Progenitor cell of endocrine pancreas (in vitro differentiated cells): Measurements from ENCODE around the gene PRDX5. TPM values are rescaled to one million over a fixed set of nuclear protein-coding genes. Genes with fewer than 3 reads are reported as not detected.

ENCODE experiments used
- DNase-seq: peaks from one replicate; pipeline ENCODE4 v3.0.0; 2021; ENCODE audit warnings: low spot score; ENCODE audit not compliant: unreplicated experiment
- H3K27ac Mint-ChIP-seq: 2 replicates; pipeline ENCODE4 v1.8.0; 2021; ENCODE audit warnings: mild to moderate bottlenecking, moderate library complexity, mixed read lengths
- H3K27me3 Mint-ChIP-seq: 2 replicates; pipeline ENCODE4 v1.8.0; 2021; ENCODE audit warnings: mixed read lengths
- H3K36me3 Mint-ChIP-seq: 2 replicates; pipeline ENCODE4 v1.8.0; 2022; ENCODE audit warnings: mixed read lengths; ENCODE audit not compliant: insufficient read depth
- H3K4me1 Mint-ChIP-seq: 2 replicates; pipeline ENCODE4 v1.8.0; 2021; ENCODE audit warnings: low read depth, mixed read lengths
- H3K4me3 Mint-ChIP-seq: 2 replicates; pipeline ENCODE4 v1.8.0; 2021; ENCODE audit warnings: low read depth, mild to moderate bottlenecking, moderate library complexity, mixed read lengths
- H3K9me3 Mint-ChIP-seq: 2 replicates; pipeline ENCODE4 v1.8.0; 2021; ENCODE audit warnings: low read depth, mixed read lengths
- CTCF ChIP-seq: fragments of 200-600 bp; sonication (generic); IDR thresholded peaks from one replicate; pipeline ENCODE4 v1.5.0; 2021; ENCODE audit warnings: antibody characterized with exemption, mild to moderate bottlenecking; ENCODE audit not compliant: unreplicated experiment
- total RNA-seq: library from RNA; stranded (reverse); gene quantifications from 2 replicates; pipeline ENCODE4 v1.2.1, GENCODE V29; 2021

PRDX5 gene
- total RNA-seq, 1 donor from 2014 or later = 171 TPM

- Mint-ChIP-seq H3K9me3 (no peaks in the 10 kb centered on the region), H3K36me3 (no peaks in the 10 kb centered on the region), H3K27me3 (peaks cover 36% of the 10 kb centered on the region), H3K27ac (no peak overlapping the region), H3K4me1 (peaks cover 14% of the 10 kb centered on the region), H3K4me3 (no peak overlapping the region)
- no peak for DNase-seq
- no peak for TF ChIP-seq CTCF
These were observed 14.6 kb upstream of the PRDX5 start for GRCh38 chr11:64303109-64304031.

GRCh38 chr11:64304032-64304315 is 13.9 kb upstream of the PRDX5 start:
- Mint-ChIP-seq H3K36me3 (no peaks in the 10 kb centered on the region), H3K27ac (no peak overlapping the region), H3K4me3 (no peak overlapping the region), H3K4me1 (peaks cover 14% of the 10 kb centered on the region), H3K9me3 (no peaks in the 10 kb centered on the region), H3K27me3 (peaks cover 30% of the 10 kb centered on the region)
- no peak for TF ChIP-seq CTCF
- DNase-seq = no peak

- peak; percentile 82 for DNase-seq
- peak; percentile 85 for TF ChIP-seq CTCF
- Mint-ChIP-seq H3K4me3 (peak overlapping the region; percentile 79), H3K9me3 (no peaks in the 10 kb centered on the region), H3K36me3 (no peaks in the 10 kb centered on the region), H3K27ac (peak overlapping the region; percentile 95), H3K27me3 (peaks cover 25% of the 10 kb centered on the region), H3K4me1 (peaks cover 14% of the 10 kb centered on the region)
These were observed 13.4 kb upstream of the PRDX5 start for GRCh38 chr11:64304316-64305072.

- H3K4me1 Mint-ChIP-seq = peaks cover 12% of the 10 kb centered on the region
- no peaks in the 10 kb centered on the region for H3K36me3 Mint-ChIP-seq
- peak; percentile 99 for DNase-seq
- peak within 1 kb of the TSS; percentile 96 for H3K27ac Mint-ChIP-seq
- H3K9me3 Mint-ChIP-seq = no peaks in the 10 kb centered on the region
- H3K4me3 Mint-ChIP-seq = peak within 1 kb of the TSS; percentile 94
- H3K27me3 Mint-ChIP-seq = peaks cover 18% of the 10 kb centered on the region
- TF ChIP-seq CTCF = no peak
These were observed 12.7 kb upstream of the PRDX5 start, which contains the start of gene ESRRA for GRCh38 chr11:64305075-64305690. ESRRA (plus strand) TSS chr11:64305524; CDS start chr11:64307180, 1,656 bp downstream.
